IMR-90 (cell line): ENCODE data around the gene THRB. TPM values are rescaled to one million over a fixed set of nuclear protein-coding genes. Genes with fewer than 3 reads are reported as not detected.

Experiments used
- ATAC-seq: fragments of 200-7000 bp; cut with Tn5 transposase; 2 replicates; pipeline ENCODE4 v1.9.1; 2020; ENCODE audit warnings: low read depth, mild to moderate bottlenecking, moderate library complexity
- BruUV-seq: library from RNA; stranded (reverse); fragments of 400-500 nt; replicated peaks from 2 replicates; lab custom pipeline; 2021; lab: Mats Ljungman, UMichigan
- CTCF ChIA-PET: fragments of 300-600 bp; formaldehyde crosslinking; extraction: SDS; loops from one replicate; lab custom pipeline; 2021; ENCODE audit warnings: antibody characterized with exemption; lab: Yijun Ruan, JAX
- POLR2A ChIA-PET: fragments of 300-600 bp; sonication (Branson Sonifier 250); formaldehyde crosslinking; loops from one replicate; lab custom pipeline; 2022; ENCODE audit warnings: antibody characterized with exemption; ENCODE audit not compliant: unreplicated experiment; lab: Charles Lee
- DNase-seq: peaks from one replicate; pipeline ENCODE4 v3.0.0; 2013
- H2AFZ ChIP-seq: replicated peaks from 2 replicates; pipeline ENCODE3; 2013; ENCODE audit warnings: low read length, mild to moderate bottlenecking; ENCODE audit not compliant: poor library complexity
- H2AK5ac ChIP-seq: 2 replicates; pipeline ENCODE4 v1.6.1; 2013; ENCODE audit warnings: low read depth, low read length, inconsistent platforms
- H2AK9ac ChIP-seq: replicated peaks from 2 replicates; pipeline ENCODE3; 2013; ENCODE audit warnings: mild to moderate bottlenecking, low read depth, low read length, moderate library complexity; ENCODE audit not compliant: poor library complexity
- H2BK120ac ChIP-seq: 2 replicates; pipeline ENCODE4 v1.6.1; 2013; ENCODE audit warnings: low read depth, low read length, inconsistent platforms
- H2BK15ac ChIP-seq: 3 replicates; pipeline ENCODE4 v1.6.1; 2013; ENCODE audit warnings: low read depth, low read length, inconsistent platforms
- H2BK20ac ChIP-seq: 2 replicates; pipeline ENCODE4 v1.6.1; 2013; ENCODE audit warnings: low read depth, mild to moderate bottlenecking, inconsistent platforms, low read length, moderate library complexity
- H2BK5ac ChIP-seq: 2 replicates; pipeline ENCODE4 v1.6.1; 2013; ENCODE audit warnings: mild to moderate bottlenecking, low read depth, low read length, inconsistent platforms; ENCODE audit not compliant: poor library complexity, severe bottlenecking
- H3K14ac ChIP-seq: replicated peaks from 2 replicates; pipeline ENCODE4 v1.6.1; 2013; ENCODE audit warnings: low read depth, low read length, inconsistent platforms
- H3K18ac ChIP-seq: 2 replicates; pipeline ENCODE4 v1.6.1; 2013; ENCODE audit warnings: low read depth, low read length, control low read depth
- H3K23ac ChIP-seq: 2 replicates; pipeline ENCODE4 v1.6.1; 2013; ENCODE audit warnings: low read depth, low read length, inconsistent platforms
- H3K27ac ChIP-seq: 2 replicates; pipeline ENCODE4 v1.5.1; 2013; ENCODE audit warnings: mild to moderate bottlenecking, control low read depth, low read length; ENCODE audit not compliant: insufficient read depth
- H3K27me3 ChIP-seq: 2 replicates; pipeline ENCODE4 v1.6.1; 2013; ENCODE audit warnings: low read length; ENCODE audit not compliant: control insufficient read depth, insufficient read depth
- H3K36me3 ChIP-seq: 2 replicates; pipeline ENCODE4 v1.6.1; 2013; ENCODE audit warnings: low read length, mixed read lengths; ENCODE audit not compliant: control insufficient read depth, insufficient read depth
- H3K4ac ChIP-seq: 2 replicates; pipeline ENCODE4 v1.6.1; 2013; ENCODE audit warnings: low read depth, low read length, inconsistent platforms
- H3K4me1 ChIP-seq: 2 replicates; pipeline ENCODE4 v1.6.1; 2013; ENCODE audit warnings: low read length, mixed read lengths; ENCODE audit not compliant: control insufficient read depth, insufficient read depth
- H3K4me2 ChIP-seq: 2 replicates; pipeline ENCODE4 v1.6.1; 2013; ENCODE audit warnings: low read depth, mild to moderate bottlenecking, control low read depth, low read length, moderate library complexity
- H3K4me3 ChIP-seq: 2 replicates; pipeline ENCODE4 v1.5.1; 2013; ENCODE audit warnings: low read depth, mild to moderate bottlenecking, control low read depth, low read length, moderate library complexity; ENCODE audit not compliant: insufficient read depth
- H3K56ac ChIP-seq: 2 replicates; pipeline ENCODE4 v1.6.1; 2013; ENCODE audit warnings: low read length, inconsistent platforms; ENCODE audit not compliant: insufficient read depth; ENCODE audit errors: extremely low read depth
- H3K79me1 ChIP-seq, 2 experiments: 2 replicates each; pipeline ENCODE4 v1.6.1; 2013; ENCODE audit warnings: low read length in 2 of 2, inconsistent platforms in 1 of 2, low read depth in 1 of 2
- H3K9ac ChIP-seq: 2 replicates; pipeline ENCODE4 v1.6.1; 2013; ENCODE audit warnings: low read depth, low read length, control low read depth
- H3K9me1 ChIP-seq: 2 replicates; pipeline ENCODE4 v1.6.1; 2013; ENCODE audit warnings: low read length, inconsistent platforms; ENCODE audit not compliant: insufficient read depth
- H3K9me3 ChIP-seq: 2 replicates; pipeline ENCODE4 v1.6.1; 2013; ENCODE audit warnings: low read length; ENCODE audit not compliant: control insufficient read depth, insufficient read depth
- H4K20me1 ChIP-seq: 2 replicates; pipeline ENCODE4 v1.6.1; 2013; ENCODE audit warnings: low read length, inconsistent platforms; ENCODE audit not compliant: insufficient read depth
- H4K5ac ChIP-seq: 2 replicates; pipeline ENCODE4 v1.6.1; 2013; ENCODE audit warnings: mild to moderate bottlenecking, low read depth, low read length, control low read depth
- H4K8ac ChIP-seq, 2 experiments: 2 replicates each; pipeline ENCODE4 v1.6.1; 2013; ENCODE audit warnings: low read depth in 2 of 2, low read length in 2 of 2, control low read depth in 1 of 2, inconsistent platforms in 1 of 2
- H4K91ac ChIP-seq: 2 replicates; pipeline ENCODE4 v1.6.1; 2013; ENCODE audit warnings: low read depth, low read length, inconsistent platforms; ENCODE audit not compliant: insufficient read depth
- BHLHE40 ChIP-seq: fragments of 150-350 bp; IDR thresholded peaks from 2 replicates; pipeline ENCODE4 v1.6.1; 2016; ENCODE audit warnings: mild to moderate bottlenecking, low read depth, low read length
- CEBPB ChIP-seq: IDR thresholded peaks from 2 replicates; pipeline ENCODE4 v1.6.1; 2012; ENCODE audit warnings: low read depth, low read length, improper control_type of control experiment
- CHD1 ChIP-seq: IDR thresholded peaks from 2 replicates; pipeline ENCODE4 v1.6.1; 2012; ENCODE audit warnings: low read depth, low read length, improper control_type of control experiment
- CTCF ChIP-seq: conservative IDR thresholded peaks from 2 replicates; pipeline ENCODE4 v1.5.1; 2012; ENCODE audit warnings: mild to moderate bottlenecking, low read depth, low read length, improper control_type of control experiment
- FOS ChIP-seq: fragments of 150-350 bp; IDR thresholded peaks from 2 replicates; pipeline ENCODE4 v1.6.1; 2016; ENCODE audit warnings: low read depth, low read length
- MAZ ChIP-seq: IDR thresholded peaks from 2 replicates; pipeline ENCODE4 v1.6.1; 2012; ENCODE audit warnings: low read depth, mild to moderate bottlenecking, low read length, improper control_type of control experiment, moderate library complexity, borderline replicate concordance
- MXI1 ChIP-seq: IDR thresholded peaks from 2 replicates; pipeline ENCODE4 v1.6.1; 2012; ENCODE audit warnings: low read depth, mild to moderate bottlenecking, low read length, moderate library complexity, borderline replicate concordance
- NFE2L2 ChIP-seq: fragments of 150-350 bp; IDR thresholded peaks from 2 replicates; pipeline ENCODE4 v1.6.1; 2016; ENCODE audit warnings: low read depth, mild to moderate bottlenecking, low read length
- POLR2A ChIP-seq: IDR thresholded peaks from 2 replicates; pipeline ENCODE4 v1.6.1; 2012; ENCODE audit warnings: mild to moderate bottlenecking, low read depth, low read length
- RAD21 ChIP-seq: IDR thresholded peaks from 2 replicates; pipeline ENCODE4 v1.6.1; 2012; ENCODE audit warnings: low read length, improper control_type of control experiment
- RCOR1 ChIP-seq: IDR thresholded peaks from 2 replicates; pipeline ENCODE4 v1.6.1; 2012; ENCODE audit warnings: mild to moderate bottlenecking, low read length, improper control_type of control experiment; ENCODE audit not compliant: insufficient replicate concordance
- SMC3 ChIP-seq: fragments of 150-350 bp; IDR thresholded peaks from 2 replicates; pipeline ENCODE4 v1.6.1; 2016; ENCODE audit warnings: low read depth, mild to moderate bottlenecking, antibody characterized with exemption, low read length, moderate library complexity
- WGBS, 2 experiments: methylation state at CpG; one replicate each; pipeline versions ENCODE4 v1.1.5 to v1.1.7; 2013; ENCODE audit warnings: missing lambda C conversion rate in 2 of 2; ENCODE audit not compliant: insufficient read length in 1 of 2; ENCODE audit errors: extremely low coverage in 2 of 2; 5-methylcytosine and 5-hydroxymethylcytosine counted together
- dilution Hi-C: fragments of 300-500 bp; cut with HindIII; formaldehyde crosslinking; loops from one replicate; pipeline ENCODE4 v1.14.3; 2018; ENCODE audit warnings: low sequenced_read_pairs; ENCODE audit not compliant: unreplicated experiment
- in situ Hi-C: fragments of 300-500 bp; cut with MboI; formaldehyde crosslinking; loops from 3 replicates; pipeline ENCODE4 v1.14.3; 2019; ENCODE audit warnings: low sequenced_read_pairs, inconsistent platforms, mixed read lengths
- intact Hi-C: fragments of 100-400 bp; cut with micrococcal nuclease; formaldehyde crosslinking; loops from 2 replicates; pipeline ENCODE4 v1.10.0; 2022
- polyA plus RNA-seq, 3 experiments: library from polyadenylated mRNA; depleted of rRNA; stranded (reverse); fragments of >200 nt; gene quantifications; 2 replicates each; pipeline ENCODE4 v1.2.3, GENCODE V29; 2012; ENCODE audit warnings: low replicate concordance in 1 of 3
- total RNA-seq: library from RNA; depleted of rRNA; stranded (reverse); fragments of >200 nt; gene quantifications from 2 replicates; pipeline ENCODE4 v1.2.3, GENCODE V29; 2012

Gene THRB
- total and polyA plus RNA-seq, 2 of the 4 experiments (the other 2 are of a cell fraction) = under 0.01 TPM; not detected in 1

- ATAC-seq (no peak), DNase-seq (no peak)
- intact Hi-C loops = loop anchor here (5.0 kb wide), 1 partner anchor 1282 kb away; no protein-coding TSS in a partner anchor
- H3K36me3 ChIP-seq = no peaks in the 10 kb centered on the region
- no peak overlapping the region for H3K23ac ChIP-seq
- peaks cover 2% of the 10 kb centered on the region; the same call in 1 of the 2 replicates for H3K9me3 ChIP-seq
- dilution Hi-C loops = no loop called here
- H4K20me1 ChIP-seq = no peaks in the 10 kb centered on the region
- no peak overlapping the region for H2BK120ac ChIP-seq
- H3K56ac ChIP-seq = no peak overlapping the region
- no peaks in the 10 kb centered on the region for H3K4me1 ChIP-seq
- CTCF ChIA-PET = no interaction called here
- H3K4ac ChIP-seq = no peak overlapping the region
- H2BK15ac ChIP-seq = no peak overlapping the region
- no peak for TF ChIP-seq SMC3
- TF ChIP-seq POLR2A = no peak
- no peak for TF ChIP-seq CTCF
- no peak for TF ChIP-seq CEBPB
- no peak for TF ChIP-seq BHLHE40
- no peak for TF ChIP-seq FOS
- TF ChIP-seq RAD21 = no peak
- TF ChIP-seq MXI1 = no peak
- no peak for TF ChIP-seq RCOR1
- no peak for TF ChIP-seq NFE2L2
- no peak for TF ChIP-seq CHD1
- TF ChIP-seq MAZ = no peak
- no peak overlapping the region for H3K4me2 ChIP-seq
- H2BK20ac ChIP-seq = no peak overlapping the region
- H3K27ac ChIP-seq = no peak overlapping the region
- BruUV-seq = no TSS peak
- H4K5ac ChIP-seq = no peak overlapping the region
- in situ Hi-C loops = no loop called here
- H4K8ac ChIP-seq = no peak overlapping the region
- POLR2A ChIA-PET = no interaction called here
- no peak overlapping the region for H4K91ac ChIP-seq
- WGBS, 2 experiments = no CpG with 5 or more reads among the region's 3 CpGs
- no peak overlapping the region for H3K9ac ChIP-seq
- no peak overlapping the region for H3K14ac ChIP-seq
- H2AK5ac ChIP-seq = no peak overlapping the region
- no peak overlapping the region for H2AFZ ChIP-seq
- H3K79me1 ChIP-seq = no peaks in the 10 kb centered on the region
- H3K9me1 ChIP-seq = no peaks in the 10 kb centered on the region
- no peaks in the 10 kb centered on the region for H3K27me3 ChIP-seq
- H2BK5ac ChIP-seq = no peak overlapping the region
- H3K4me3 ChIP-seq = no peak overlapping the region
- H3K18ac ChIP-seq = no peak overlapping the region
- H2AK9ac ChIP-seq = no peak overlapping the region
Observed at GRCh38 chr3:24290596-24290995, 204.1 kb downstream of the THRB start.
